GM23338 (cell line): ENCODE results near the gene EXPH5. TPM values are rescaled to one million over a fixed set of nuclear protein-coding genes. Genes with fewer than 3 reads are reported as not detected.

Experiments used
- ATAC-seq: fragments of 200-7000 bp; cut with Tn5 transposase; 3 replicates; pipeline ENCODE4 v1.9.1; 2020
- DNase-seq: peaks from one replicate; pipeline ENCODE4 v3.0.0-alpha.2; 2015; ENCODE audit warnings: low spot score
- H2AFZ ChIP-seq: fragments of 200-600 bp; sonication (generic); 2 replicates; pipeline ENCODE4 v1.8.0; 2016; ENCODE audit warnings: antibody characterized with exemption, mild to moderate bottlenecking, moderate library complexity
- H3F3A ChIP-seq: fragments of 200-600 bp; sonication (generic); replicated peaks from 2 replicates; pipeline ENCODE4 v1.8.0; 2017; ENCODE audit warnings: antibody characterized with exemption, mixed run types, low read depth
- H3K27ac ChIP-seq: fragments of 200-600 bp; sonication (generic); 2 replicates; pipeline ENCODE4 v1.6.1; 2016; ENCODE audit warnings: low read depth
- H3K27me3 ChIP-seq: fragments of 200-600 bp; sonication (generic); 2 replicates; pipeline ENCODE4 v1.8.0; 2016; ENCODE audit warnings: mild to moderate bottlenecking, mixed run types, moderate library complexity; ENCODE audit not compliant: insufficient read depth
- H3K36me3 ChIP-seq: fragments of 200-600 bp; sonication (generic); 2 replicates; pipeline ENCODE4 v1.8.0; 2016; ENCODE audit warnings: mild to moderate bottlenecking; ENCODE audit not compliant: insufficient read depth
- H3K4me1 ChIP-seq: fragments of 200-600 bp; sonication (generic); 2 replicates; pipeline ENCODE4 v1.8.0; 2016; ENCODE audit warnings: mild to moderate bottlenecking, moderate library complexity; ENCODE audit not compliant: insufficient read depth
- H3K4me2 ChIP-seq: fragments of 200-600 bp; sonication (generic); 2 replicates; pipeline ENCODE4 v1.7.1; 2017; ENCODE audit warnings: mixed run types
- H3K4me3 ChIP-seq: fragments of 200-600 bp; sonication (generic); 2 replicates; pipeline ENCODE4 v1.6.1; 2016; ENCODE audit warnings: mixed run types
- H3K79me2 ChIP-seq: fragments of 200-600 bp; sonication (generic); replicated peaks from 2 replicates; pipeline ENCODE4 v1.8.0; 2017; ENCODE audit warnings: mild to moderate bottlenecking; ENCODE audit not compliant: insufficient read depth
- H3K9me2 ChIP-seq: fragments of 200-600 bp; sonication (generic); 2 replicates; pipeline ENCODE4 v1.8.0; 2017; ENCODE audit not compliant: insufficient read depth
- H4K20me1 ChIP-seq: fragments of 200-600 bp; sonication (generic); replicated peaks from 2 replicates; pipeline ENCODE4 v1.8.0; 2017; ENCODE audit warnings: mild to moderate bottlenecking; ENCODE audit not compliant: insufficient read depth
- H3K27ac Mint-ChIP-seq: 2 replicates; pipeline ENCODE4 v1.8.0; 2020; ENCODE audit warnings: inconsistent platforms, mild to moderate bottlenecking, moderate library complexity, mixed read lengths
- H3K27me3 Mint-ChIP-seq: 3 replicates; pipeline ENCODE4 v1.8.0; 2022; ENCODE audit warnings: low read depth, mild to moderate bottlenecking, moderate library complexity, mixed read lengths, inconsistent platforms; ENCODE audit not compliant: insufficient read depth, poor library complexity
- H3K36me3 Mint-ChIP-seq: 3 replicates; pipeline ENCODE4 v1.8.0; 2021; ENCODE audit warnings: low read depth, mild to moderate bottlenecking, inconsistent platforms, moderate library complexity, mixed read lengths
- H3K4me1 Mint-ChIP-seq: 3 replicates; pipeline ENCODE4 v1.8.0; 2020; ENCODE audit warnings: mild to moderate bottlenecking, inconsistent platforms, mixed read lengths
- H3K4me3 Mint-ChIP-seq: 3 replicates; pipeline ENCODE4 v1.8.0; 2021; ENCODE audit warnings: moderate library complexity, mild to moderate bottlenecking, inconsistent platforms, mixed read lengths
- H3K9me3 Mint-ChIP-seq: 3 replicates; pipeline ENCODE4 v1.8.0; 2020; ENCODE audit warnings: moderate library complexity, mild to moderate bottlenecking, inconsistent platforms, mixed read lengths
- CREB1 ChIP-seq: fragments of 250-450 bp; sonication (Bioruptor Pico); IDR thresholded peaks from 2 replicates; pipeline ENCODE4 v1.5.0; 2020; ENCODE audit warnings: low read depth, mild to moderate bottlenecking, moderate library complexity
- EZH2 ChIP-seq: fragments of 200-600 bp; sonication (generic); IDR thresholded peaks from one replicate; pipeline ENCODE4 v1.8.0; 2017; ENCODE audit warnings: antibody characterized with exemption, mild to moderate bottlenecking, low read depth; ENCODE audit not compliant: unreplicated experiment
- EZH2phosphoT487 ChIP-seq: fragments of 200-600 bp; sonication (generic); IDR thresholded peaks from one replicate; pipeline ENCODE4 v1.8.1; 2018; ENCODE audit warnings: antibody characterized with exemption; ENCODE audit not compliant: unreplicated experiment
- JUNB ChIP-seq: IDR thresholded peaks from one replicate; pipeline ENCODE4 v1.6.1; 2016; ENCODE audit warnings: antibody characterized with exemption; ENCODE audit not compliant: unreplicated experiment
- NANOG ChIP-seq: IDR thresholded peaks from 2 replicates; pipeline ENCODE4 v1.6.1; 2016; ENCODE audit warnings: antibody characterized with exemption, borderline replicate concordance
- POLR2AphosphoS5 ChIP-seq: IDR thresholded peaks from 2 replicates; pipeline ENCODE4 v1.6.1; 2016; ENCODE audit warnings: antibody characterized with exemption, low read depth
- STAT1 ChIP-seq: IDR thresholded peaks from one replicate; pipeline ENCODE4 v1.6.1; 2016; ENCODE audit warnings: antibody characterized with exemption; ENCODE audit not compliant: unreplicated experiment
- ZNF114 ChIP-seq: fragments of 250-450 bp; sonication (Bioruptor Pico); IDR thresholded peaks from 2 replicates; pipeline ENCODE4 v1.5.0; 2020; ENCODE audit warnings: mild to moderate bottlenecking, moderate library complexity
- ZNF331 ChIP-seq: fragments of 250-450 bp; sonication (Bioruptor Pico); IDR thresholded peaks from 2 replicates; pipeline ENCODE4 v1.5.0; 2020; ENCODE audit warnings: low read depth, mild to moderate bottlenecking, moderate library complexity
- polyA plus RNA-seq: library from polyadenylated mRNA; unstranded; fragments of >200 nt; fragmentation: Nextera tagmentation; extraction: Ambion mirVana; gene quantifications from 2 replicates; pipeline ENCODE4 v1.2.1, GENCODE V29; 2016
- total RNA-seq: library from RNA; depleted of rRNA; stranded (reverse); fragments of >200 nt; shearing (Covaris generic); gene quantifications from 2 replicates; pipeline ENCODE4 v1.2.3, GENCODE V29; 2014
- TF ChIP-seq, protein P1 (sequence below): IDR thresholded peaks from one replicate; pipeline ENCODE4 v1.6.1; 2018; ENCODE audit warnings: antibody characterized with exemption; ENCODE audit not compliant: unreplicated experiment
- TF ChIP-seq, protein P2 (sequence below), 2 experiments: fragments of 200-600 bp in 1 of 2; sonication (generic) in 1 of 2; conservative IDR thresholded peaks; 2 replicates each; pipeline versions ENCODE4 v1.5.1 to v1.6.1; 2016 to 2017; ENCODE audit warnings: antibody characterized with exemption in 2 of 2, low read depth in 2 of 2, mild to moderate bottlenecking in 2 of 2, moderate library complexity in 1 of 2
- TF ChIP-seq, protein P3 (sequence below): fragments of 250-450 bp; sonication (Bioruptor Pico); IDR thresholded peaks from 2 replicates; pipeline ENCODE4 v1.5.0; 2020; ENCODE audit warnings: mild to moderate bottlenecking, moderate library complexity
- TF ChIP-seq, protein P4 (sequence below): IDR thresholded peaks from 2 replicates; pipeline ENCODE4 v1.6.1; 2016; ENCODE audit warnings: antibody characterized with exemption

EXPH5 gene
- total and polyA plus RNA-seq, 2 experiments from 2014 or later = 3.6 to 12.6 TPM

DNA sequence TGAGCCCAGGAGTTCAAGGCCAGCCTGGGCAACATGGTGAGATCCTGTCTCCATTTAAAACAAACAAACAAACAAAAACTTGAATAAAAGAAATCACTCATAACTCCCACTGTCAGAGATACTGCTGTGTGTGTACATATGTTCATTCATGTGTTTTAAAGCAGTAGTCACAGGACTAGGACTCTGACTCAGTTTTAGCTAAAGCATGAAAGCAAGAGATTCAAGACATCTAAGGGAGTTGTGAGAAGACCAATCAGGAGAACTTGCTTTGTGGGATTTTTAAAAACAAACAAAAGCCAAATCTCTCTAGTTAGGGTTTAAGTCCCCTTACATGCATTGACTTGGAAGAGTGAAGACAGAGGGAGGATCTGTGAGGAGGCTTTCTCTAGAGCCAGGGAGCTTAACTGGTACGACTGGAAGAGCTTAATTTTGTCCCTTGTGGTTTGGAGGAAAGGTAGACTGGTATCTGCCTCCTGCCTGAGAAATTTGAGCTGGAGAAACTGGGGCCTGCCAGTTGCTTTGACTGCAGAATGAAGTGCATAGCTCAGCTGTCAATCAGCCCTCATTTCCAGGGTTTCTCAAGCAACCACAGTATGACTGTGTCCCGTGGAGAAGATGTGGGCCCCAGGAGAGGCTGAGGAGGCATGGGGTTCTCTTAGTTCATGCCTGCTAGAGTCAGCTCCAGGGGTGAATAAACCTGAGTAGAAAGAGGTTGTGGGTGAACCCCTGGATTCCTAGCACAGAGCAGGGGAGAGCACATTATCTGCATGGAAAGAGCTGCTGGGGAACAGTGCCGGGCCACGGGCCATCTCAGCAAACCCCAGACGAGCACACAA is 30.6 kb downstream of the EXPH5 start:
- no peak for DNase-seq
- H4K20me1 ChIP-seq = no peaks in the 10 kb centered on the region; the same call in 1 of the 2 replicates
- peaks cover 11% of the 10 kb centered on the region; the same call in 2 of the 3 replicates for H3K4me1 Mint-ChIP-seq
- no peak overlapping the region for H3K27ac ChIP-seq
- H3K4me3 Mint-ChIP-seq = no peak overlapping the region
- no peaks in the 10 kb centered on the region for H3K27me3 ChIP-seq
- no peak for TF ChIP-seq JUNB
- TF ChIP-seq, protein P1, sequence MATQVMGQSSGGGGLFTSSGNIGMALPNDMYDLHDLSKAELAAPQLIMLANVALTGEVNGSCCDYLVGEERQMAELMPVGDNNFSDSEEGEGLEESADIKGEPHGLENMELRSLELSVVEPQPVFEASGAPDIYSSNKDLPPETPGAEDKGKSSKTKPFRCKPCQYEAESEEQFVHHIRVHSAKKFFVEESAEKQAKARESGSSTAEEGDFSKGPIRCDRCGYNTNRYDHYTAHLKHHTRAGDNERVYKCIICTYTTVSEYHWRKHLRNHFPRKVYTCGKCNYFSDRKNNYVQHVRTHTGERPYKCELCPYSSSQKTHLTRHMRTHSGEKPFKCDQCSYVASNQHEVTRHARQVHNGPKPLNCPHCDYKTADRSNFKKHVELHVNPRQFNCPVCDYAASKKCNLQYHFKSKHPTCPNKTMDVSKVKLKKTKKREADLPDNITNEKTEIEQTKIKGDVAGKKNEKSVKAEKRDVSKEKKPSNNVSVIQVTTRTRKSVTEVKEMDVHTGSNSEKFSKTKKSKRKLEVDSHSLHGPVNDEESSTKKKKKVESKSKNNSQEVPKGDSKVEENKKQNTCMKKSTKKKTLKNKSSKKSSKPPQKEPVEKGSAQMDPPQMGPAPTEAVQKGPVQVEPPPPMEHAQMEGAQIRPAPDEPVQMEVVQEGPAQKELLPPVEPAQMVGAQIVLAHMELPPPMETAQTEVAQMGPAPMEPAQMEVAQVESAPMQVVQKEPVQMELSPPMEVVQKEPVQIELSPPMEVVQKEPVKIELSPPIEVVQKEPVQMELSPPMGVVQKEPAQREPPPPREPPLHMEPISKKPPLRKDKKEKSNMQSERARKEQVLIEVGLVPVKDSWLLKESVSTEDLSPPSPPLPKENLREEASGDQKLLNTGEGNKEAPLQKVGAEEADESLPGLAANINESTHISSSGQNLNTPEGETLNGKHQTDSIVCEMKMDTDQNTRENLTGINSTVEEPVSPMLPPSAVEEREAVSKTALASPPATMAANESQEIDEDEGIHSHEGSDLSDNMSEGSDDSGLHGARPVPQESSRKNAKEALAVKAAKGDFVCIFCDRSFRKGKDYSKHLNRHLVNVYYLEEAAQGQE = no peak
- TF ChIP-seq, protein P2, sequence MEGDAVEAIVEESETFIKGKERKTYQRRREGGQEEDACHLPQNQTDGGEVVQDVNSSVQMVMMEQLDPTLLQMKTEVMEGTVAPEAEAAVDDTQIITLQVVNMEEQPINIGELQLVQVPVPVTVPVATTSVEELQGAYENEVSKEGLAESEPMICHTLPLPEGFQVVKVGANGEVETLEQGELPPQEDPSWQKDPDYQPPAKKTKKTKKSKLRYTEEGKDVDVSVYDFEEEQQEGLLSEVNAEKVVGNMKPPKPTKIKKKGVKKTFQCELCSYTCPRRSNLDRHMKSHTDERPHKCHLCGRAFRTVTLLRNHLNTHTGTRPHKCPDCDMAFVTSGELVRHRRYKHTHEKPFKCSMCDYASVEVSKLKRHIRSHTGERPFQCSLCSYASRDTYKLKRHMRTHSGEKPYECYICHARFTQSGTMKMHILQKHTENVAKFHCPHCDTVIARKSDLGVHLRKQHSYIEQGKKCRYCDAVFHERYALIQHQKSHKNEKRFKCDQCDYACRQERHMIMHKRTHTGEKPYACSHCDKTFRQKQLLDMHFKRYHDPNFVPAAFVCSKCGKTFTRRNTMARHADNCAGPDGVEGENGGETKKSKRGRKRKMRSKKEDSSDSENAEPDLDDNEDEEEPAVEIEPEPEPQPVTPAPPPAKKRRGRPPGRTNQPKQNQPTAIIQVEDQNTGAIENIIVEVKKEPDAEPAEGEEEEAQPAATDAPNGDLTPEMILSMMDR (conservative IDR thresholded peaks at IDR 0.05; ENCODE audit: low read depth in 2 of 2) = no peak
- TF ChIP-seq, protein P3, sequence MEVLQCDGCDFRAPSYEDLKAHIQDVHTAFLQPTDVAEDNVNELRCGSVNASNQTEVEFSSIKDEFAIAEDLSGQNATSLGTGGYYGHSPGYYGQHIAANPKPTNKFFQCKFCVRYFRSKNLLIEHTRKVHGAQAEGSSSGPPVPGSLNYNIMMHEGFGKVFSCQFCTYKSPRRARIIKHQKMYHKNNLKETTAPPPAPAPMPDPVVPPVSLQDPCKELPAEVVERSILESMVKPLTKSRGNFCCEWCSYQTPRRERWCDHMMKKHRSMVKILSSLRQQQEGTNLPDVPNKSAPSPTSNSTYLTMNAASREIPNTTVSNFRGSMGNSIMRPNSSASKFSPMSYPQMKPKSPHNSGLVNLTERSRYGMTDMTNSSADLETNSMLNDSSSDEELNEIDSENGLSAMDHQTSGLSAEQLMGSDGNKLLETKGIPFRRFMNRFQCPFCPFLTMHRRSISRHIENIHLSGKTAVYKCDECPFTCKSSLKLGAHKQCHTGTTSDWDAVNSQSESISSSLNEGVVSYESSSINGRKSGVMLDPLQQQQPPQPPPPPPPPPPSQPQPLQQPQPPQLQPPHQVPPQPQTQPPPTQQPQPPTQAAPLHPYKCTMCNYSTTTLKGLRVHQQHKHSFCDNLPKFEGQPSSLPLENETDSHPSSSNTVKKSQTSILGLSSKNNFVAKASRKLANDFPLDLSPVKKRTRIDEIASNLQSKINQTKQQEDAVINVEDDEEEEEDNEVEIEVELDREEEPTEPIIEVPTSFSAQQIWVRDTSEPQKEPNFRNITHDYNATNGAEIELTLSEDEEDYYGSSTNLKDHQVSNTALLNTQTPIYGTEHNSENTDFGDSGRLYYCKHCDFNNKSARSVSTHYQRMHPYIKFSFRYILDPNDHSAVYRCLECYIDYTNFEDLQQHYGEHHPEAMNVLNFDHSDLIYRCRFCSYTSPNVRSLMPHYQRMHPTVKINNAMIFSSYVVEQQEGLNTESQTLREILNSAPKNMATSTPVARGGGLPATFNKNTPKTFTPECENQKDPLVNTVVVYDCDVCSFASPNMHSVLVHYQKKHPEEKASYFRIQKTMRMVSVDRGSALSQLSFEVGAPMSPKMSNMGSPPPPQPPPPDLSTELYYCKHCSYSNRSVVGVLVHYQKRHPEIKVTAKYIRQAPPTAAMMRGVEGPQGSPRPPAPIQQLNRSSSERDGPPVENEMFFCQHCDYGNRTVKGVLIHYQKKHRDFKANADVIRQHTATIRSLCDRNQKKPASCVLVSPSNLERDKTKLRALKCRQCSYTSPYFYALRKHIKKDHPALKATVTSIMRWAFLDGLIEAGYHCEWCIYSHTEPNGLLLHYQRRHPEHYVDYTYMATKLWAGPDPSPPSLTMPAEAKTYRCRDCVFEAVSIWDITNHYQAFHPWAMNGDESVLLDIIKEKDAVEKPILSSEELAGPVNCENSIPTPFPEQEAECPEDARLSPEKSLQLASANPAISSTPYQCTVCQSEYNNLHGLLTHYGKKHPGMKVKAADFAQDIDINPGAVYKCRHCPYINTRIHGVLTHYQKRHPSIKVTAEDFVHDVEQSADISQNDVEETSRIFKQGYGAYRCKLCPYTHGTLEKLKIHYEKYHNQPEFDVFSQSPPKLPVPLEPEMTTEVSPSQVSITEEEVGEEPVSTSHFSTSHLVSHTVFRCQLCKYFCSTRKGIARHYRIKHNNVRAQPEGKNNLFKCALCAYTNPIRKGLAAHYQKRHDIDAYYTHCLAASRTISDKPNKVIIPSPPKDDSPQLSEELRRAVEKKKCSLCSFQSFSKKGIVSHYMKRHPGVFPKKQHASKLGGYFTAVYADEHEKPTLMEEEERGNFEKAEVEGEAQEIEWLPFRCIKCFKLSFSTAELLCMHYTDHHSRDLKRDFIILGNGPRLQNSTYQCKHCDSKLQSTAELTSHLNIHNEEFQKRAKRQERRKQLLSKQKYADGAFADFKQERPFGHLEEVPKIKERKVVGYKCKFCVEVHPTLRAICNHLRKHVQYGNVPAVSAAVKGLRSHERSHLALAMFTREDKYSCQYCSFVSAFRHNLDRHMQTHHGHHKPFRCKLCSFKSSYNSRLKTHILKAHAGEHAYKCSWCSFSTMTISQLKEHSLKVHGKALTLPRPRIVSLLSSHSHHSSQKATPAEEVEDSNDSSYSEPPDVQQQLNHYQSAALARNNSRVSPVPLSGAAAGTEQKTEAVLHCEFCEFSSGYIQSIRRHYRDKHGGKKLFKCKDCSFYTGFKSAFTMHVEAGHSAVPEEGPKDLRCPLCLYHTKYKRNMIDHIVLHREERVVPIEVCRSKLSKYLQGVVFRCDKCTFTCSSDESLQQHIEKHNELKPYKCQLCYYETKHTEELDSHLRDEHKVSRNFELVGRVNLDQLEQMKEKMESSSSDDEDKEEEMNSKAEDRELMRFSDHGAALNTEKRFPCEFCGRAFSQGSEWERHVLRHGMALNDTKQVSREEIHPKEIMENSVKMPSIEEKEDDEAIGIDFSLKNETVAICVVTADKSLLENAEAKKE = no peak
- no peak for TF ChIP-seq NANOG
- no peak for TF ChIP-seq ZNF114 (CRISPR knock-in tag)
- no peak for TF ChIP-seq ZNF331 (CRISPR knock-in tag)
- TF ChIP-seq CREB1 = no peak
- TF ChIP-seq, protein P4, sequence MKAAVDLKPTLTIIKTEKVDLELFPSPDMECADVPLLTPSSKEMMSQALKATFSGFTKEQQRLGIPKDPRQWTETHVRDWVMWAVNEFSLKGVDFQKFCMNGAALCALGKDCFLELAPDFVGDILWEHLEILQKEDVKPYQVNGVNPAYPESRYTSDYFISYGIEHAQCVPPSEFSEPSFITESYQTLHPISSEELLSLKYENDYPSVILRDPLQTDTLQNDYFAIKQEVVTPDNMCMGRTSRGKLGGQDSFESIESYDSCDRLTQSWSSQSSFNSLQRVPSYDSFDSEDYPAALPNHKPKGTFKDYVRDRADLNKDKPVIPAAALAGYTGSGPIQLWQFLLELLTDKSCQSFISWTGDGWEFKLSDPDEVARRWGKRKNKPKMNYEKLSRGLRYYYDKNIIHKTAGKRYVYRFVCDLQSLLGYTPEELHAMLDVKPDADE = no peak
- TF ChIP-seq STAT1 = no peak
- no peak for TF ChIP-seq POLR2AphosphoS5
- TF ChIP-seq EZH2phosphoT487 = no peak
- no peak for TF ChIP-seq EZH2
- ATAC-seq = peak; percentile 30; the same call in 1 of the 3 replicates
- H2AFZ ChIP-seq = no peak overlapping the region
- no peaks in the 10 kb centered on the region for H3K9me3 Mint-ChIP-seq
- H3F3A ChIP-seq = no peaks in the 10 kb centered on the region
- H3K9me2 ChIP-seq = no peaks in the 10 kb centered on the region
- no peak overlapping the region for H3K27ac Mint-ChIP-seq
- no peak overlapping the region for H3K4me3 ChIP-seq
- H3K27me3 Mint-ChIP-seq = no peaks in the 10 kb centered on the region
- no peaks in the 10 kb centered on the region for H3K4me1 ChIP-seq
- H3K79me2 ChIP-seq = no peaks in the 10 kb centered on the region
- H3K36me3 ChIP-seq = no peaks in the 10 kb centered on the region
- H3K36me3 Mint-ChIP-seq = no peaks in the 10 kb centered on the region
- no peak overlapping the region for H3K4me2 ChIP-seq
